HG03571 (cell line): ENCODE measurements around the gene EIF4G1.
A peak's percentile ranks its signal among the peaks of the same experiment; 100 is the strongest.
"Not testable (repeated sequence)": the region's sequence is repeated elsewhere in the genome, so short reads cannot be mapped to it uniquely, and the experiment has no call there.

ENCODE experiments used
- ATAC-seq: cut with Tn5 transposase; IDR thresholded peaks from one replicate; pipeline ENCODE4 v1.9.1; 2021; ENCODE audit not compliant: unreplicated experiment

The EIF4G1 gene

DNA sequence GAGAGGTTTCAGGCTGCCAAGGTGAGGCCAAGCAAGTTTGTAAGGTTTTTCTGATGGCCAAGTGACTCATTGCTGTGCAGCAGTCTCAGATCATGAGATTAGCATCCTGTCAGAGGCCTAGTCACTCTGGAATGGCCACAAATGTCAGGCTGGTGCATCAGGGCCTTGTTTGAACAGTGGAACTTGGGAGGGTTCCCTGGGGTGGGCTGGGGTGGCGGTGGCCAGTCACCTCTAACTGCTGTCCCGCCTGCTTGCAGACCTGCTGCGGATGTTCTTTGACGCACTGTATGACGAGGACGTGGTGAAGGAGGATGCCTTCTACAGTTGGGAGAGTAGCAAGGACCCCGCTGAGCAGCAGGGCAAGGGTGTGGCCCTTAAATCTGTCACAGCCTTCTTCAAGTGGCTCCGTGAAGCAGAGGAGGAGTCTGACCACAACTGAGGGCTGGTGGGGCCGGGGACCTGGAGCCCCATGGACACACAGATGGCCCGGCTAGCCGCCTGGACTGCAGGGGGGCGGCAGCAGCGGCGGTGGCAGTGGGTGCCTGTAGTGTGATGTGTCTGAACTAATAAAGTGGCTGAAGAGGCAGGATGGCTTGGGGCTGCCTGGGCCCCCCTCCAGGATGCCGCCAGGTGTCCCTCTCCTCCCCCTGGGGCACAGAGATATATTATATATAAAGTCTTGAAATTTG lies 20.2 kb downstream of the EIF4G1 start:
- ATAC-seq = no peak

DNA sequence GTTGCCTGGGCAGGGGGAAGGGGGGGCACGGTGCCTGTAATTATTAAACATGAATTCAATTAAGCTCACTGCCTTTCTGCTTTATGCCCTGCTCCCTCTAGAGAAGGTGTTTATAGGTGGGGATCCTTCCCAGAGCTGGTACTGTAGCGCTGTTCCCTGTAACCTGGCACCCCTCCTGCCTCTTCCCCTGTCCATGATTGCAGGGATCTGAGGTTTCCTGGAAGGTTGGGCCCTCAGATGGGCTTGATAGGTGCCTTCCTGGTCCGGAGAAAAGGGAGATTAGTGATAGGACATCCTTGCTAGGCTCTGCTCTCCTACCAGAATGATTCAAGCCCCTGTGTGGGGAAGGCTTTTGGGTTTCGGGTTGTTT lies 20.9 kb downstream of the EIF4G1 start:
- ATAC-seq = no peak

DNA sequence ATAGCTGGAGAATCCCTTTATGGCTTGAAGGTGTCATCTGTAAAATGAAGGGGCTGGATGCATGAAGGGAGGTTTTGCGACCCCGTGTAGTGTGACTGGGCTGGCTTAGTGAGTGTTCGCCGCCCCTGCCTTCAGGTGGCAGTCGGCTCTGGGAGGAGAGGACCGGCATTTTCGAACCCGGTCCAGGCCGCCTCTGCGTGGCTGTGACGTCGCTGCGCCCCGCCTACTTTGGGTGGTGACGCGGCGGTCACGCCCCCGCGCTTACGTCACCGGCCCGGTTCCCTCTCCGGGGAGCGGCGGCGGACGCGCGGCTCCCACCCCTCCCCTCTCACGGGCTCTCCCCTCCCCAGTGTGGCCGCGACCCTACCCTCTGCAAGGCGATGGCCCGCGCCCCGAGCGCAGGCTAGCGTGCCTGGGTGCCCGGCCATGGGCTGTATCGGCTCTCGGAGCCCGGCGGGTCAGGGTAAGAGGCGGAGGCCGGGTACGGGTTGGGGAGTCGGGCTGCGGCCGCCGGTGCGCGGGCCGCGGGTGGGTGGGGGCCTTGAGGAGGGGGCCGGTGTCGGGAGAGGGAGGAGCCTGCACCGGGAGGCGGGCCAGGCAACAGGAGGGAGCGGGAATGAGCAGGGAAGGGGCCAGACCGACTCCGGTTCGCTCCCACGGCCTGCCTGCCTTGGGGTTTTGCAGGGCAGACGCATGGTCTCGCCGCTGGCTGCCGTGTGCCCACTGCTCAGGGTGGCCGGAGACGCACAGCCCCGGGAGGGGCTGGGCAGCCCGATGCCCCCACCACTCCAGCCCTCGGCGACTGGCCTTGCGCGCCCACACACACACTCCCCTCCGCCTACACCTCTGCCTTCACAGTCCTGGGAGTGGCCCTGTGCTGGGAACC lies 21.5 kb downstream of the EIF4G1 start:
- ATAC-seq = peak; percentile 66

DNA sequence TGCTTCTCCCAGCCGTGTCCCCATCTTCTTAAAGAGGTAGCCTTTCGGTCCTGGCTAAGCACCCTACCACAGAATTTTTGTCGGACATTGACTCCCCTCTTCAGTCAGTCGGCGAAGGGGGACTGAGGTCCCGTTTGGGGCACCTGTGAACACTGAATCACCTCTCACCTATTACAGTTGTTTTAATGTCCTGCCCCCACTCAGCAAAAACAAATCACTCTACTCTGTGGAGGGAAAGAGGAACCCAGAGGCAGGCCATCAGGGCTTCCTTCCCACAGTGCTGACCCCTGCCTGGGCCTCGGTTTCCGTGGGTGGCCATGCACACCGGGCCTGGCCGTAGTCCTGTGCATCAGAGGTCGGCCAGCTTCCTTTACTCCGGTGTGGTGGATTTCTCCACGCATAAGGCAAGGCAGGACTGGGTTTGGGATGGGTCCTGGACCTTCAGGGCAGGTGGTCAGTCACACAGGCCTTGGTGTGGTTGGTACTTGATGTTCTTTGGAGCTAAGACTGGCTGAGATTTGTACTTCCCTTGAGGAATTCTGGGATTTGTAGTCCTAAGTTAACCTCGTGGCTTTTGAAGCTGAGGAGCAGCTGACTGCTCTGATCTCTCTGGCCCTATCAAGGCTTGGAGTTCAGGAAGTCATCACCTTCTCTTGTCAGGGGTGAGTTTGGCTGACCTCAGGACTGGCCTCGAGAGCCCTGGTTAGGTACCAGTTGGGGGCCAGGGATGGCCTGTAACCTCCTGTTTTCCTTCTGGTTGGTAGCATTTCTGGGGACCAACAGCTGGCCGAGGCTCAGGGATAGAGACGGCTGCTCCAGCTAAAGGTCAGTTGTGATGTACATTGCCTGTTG lies 22.4 kb downstream of the EIF4G1 start:
- ATAC-seq = no peak

DNA sequence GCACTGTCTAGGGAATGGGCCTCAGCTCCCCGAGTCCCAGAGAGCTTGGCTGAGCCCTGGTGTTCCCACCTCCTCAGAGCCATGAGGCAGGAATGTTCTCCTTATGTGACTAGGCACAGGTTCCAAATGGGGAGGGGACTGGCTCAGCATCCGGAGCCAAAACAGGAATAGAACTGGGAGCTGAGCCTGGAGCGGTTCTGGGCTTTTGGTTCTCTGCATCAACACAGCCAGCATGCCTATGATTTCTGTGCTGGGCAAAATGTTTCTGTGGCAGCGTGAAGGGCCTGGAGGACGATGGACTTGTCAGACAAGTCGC lies 23.0 kb downstream of the EIF4G1 start, which contains the start of gene FAM131A:
TSS of gene FAM131A (plus strand) at position 202 of the 316 bp plus-strand sequence. CDS start at position 233, 31 bp downstream.
- ATAC-seq = no peak

DNA sequence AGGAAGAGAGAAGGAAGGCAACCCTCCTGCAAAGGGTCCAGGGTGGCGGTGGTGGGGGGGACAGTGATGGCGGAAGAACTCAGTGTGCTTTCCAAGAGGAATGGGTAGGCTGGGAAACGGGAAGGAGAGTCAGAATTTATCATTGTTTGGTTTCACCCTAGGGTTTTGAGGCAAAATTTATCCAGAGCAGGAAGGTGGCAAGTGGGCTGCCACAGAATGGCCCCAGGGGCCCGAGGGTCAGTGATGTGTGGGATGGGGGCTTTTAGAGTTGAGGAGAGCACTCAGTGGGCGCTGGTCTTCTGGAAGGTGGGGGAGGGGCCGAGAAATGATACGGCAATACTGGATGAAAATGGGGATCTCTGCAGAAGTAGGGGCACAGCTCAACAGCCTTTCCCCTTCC lies 23.6 kb downstream of the EIF4G1 start:
- no peak for ATAC-seq

DNA sequence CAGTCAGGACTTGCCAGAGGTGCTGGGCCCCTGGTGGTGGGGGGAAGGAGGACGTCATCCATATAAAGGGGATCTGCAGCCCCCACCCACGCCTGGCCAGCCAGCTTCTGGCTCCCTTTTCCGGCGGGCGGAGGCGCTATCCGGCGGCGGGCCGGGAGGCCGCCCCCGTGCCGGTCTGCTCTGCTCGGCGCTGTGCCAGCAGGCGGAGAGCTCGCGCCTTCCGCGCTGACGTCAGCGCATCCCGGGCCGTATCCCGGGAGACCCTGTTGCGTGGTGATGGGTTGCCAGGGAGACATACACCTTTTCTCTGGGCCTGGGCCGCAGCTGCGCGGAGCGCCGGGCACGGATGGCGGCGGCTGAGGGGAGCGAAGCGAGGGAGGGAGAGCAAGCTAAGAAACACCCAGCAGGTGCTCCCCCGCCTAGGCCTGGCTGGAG lies 24.1 kb downstream of the EIF4G1 start:
- ATAC-seq = no peak

DNA sequence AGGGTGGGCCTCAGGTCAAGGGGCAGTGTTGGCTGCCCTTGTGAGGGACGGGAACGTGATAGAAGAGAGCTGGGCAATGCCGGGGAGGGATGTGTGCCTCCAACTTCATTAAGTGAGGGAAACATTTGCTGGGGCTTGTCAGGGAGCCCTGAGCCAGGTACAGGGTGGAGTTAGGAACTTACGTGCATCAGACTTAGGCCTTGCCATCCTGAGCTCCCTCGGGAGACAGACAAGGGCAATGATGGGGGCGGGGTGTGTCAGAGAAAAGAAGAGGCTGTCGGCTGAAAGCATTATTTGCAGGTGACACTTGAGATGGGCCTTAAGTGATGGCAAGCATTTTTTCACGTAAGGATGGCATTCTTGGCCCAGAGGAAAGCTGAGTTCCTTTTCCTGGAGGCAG lies 24.6 kb downstream of the EIF4G1 start:
- ATAC-seq = no peak

DNA sequence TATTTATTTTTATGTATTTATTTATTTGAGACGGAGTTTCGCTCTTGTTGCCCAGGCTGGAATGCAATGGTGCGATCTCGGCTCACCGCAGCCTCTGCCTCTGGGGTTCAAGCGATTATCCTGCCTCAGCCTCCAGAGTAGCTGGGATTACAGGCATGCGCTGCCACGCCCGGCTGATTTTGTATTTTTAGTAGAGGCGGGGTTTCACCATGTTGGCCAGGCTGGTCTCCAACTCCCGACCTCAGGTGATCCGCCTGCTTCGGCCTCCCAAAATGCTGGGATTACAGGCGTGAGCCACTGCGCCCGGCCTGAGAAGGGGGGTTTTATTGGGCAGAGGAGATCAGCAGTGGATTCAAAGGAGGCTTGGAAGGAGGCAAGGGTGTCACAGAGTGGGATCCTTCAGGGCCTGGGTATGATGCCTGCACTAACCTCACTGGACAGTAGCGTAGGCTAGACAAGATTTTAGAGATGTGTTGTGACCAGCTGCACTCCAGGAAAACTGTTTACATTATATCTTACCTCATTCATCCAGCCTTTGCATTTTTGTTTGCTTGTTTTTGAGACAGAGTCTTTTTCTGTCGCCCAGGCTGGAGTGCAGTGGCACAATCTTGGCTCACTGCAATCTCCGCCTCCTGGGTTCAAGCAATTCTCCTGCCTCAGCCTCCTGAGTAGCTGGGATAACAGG lies 25.2 kb downstream of the EIF4G1 start:
- not testable (repeated sequence) for ATAC-seq

DNA sequence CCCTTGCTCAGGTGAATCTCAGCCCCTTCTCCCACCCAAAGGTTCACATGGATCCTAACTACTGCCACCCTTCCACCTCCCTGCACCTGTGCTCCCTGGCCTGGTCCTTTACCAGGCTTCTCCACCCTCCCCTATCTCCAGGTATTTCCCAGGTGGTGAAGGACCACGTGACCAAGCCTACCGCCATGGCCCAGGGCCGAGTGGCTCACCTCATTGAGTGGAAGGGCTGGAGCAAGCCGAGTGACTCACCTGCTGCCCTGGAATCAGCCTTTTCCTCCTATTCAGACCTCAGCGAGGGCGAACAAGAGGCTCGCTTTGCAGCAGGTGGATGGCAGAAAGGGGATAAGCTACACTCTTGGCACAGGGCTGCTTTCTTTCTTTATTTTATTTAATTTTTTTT lies 27.5 kb downstream of the EIF4G1 start:
- no peak for ATAC-seq

DNA sequence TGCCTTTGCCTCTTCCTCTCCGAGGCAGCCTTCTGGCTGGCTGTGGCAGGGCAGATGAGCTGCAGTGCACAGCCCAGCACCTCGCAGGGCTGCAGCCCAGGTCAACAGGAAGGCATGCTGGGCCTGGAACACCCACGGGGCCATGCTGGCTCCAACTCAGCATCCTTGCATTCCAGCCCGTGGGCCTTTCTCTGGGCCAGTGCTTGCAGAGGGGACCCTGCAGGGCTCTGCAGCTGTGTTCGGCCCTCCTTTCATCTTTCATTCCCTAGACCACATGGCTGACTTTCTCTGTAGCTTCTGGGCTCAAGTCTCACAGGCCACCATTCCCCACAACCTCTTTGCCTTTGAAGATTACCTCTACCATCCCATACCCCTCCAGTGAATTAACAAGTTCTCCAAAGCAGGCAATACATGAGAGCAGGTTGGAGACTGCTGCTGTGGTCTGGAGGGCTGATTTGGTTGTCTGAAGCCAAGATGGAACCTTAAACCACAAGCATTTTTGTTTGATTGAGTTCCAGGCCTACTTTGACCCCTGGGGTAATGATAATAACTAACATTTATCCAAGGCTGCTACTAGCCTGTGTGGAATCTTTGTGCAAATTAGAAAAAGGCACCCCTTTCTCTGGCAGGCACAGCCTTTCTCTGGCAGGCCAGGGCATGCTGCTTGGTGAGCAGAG lies 28.9 kb downstream of the EIF4G1 start:
- no peak for ATAC-seq

DNA sequence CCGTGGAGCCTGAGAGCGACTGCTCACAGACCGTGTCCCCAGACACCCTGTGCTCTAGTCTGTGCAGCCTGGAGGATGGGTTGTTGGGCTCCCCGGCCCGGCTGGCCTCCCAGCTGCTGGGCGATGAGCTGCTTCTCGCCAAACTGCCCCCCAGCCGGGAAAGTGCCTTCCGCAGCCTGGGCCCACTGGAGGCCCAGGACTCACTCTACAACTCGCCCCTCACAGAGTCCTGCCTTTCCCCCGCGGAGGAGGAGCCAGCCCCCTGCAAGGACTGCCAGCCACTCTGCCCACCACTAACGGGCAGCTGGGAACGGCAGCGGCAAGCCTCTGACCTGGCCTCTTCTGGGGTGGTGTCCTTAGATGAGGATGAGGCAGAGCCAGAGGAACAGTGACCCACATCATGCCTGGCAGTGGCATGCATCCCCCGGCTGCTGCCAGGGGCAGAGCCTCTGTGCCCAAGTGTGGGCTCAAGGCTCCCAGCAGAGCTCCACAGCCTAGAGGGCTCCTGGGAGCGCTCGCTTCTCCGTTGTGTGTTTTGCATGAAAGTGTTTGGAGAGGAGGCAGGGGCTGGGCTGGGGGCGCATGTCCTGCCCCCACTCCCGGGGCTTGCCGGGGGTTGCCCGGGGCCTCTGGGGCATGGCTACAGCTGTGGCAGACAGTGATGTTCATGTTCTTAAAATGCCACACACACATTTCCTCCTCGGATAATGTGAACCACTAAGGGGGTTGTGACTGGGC lies 30.3 kb downstream of the EIF4G1 start:
- ATAC-seq = no peak

DNA sequence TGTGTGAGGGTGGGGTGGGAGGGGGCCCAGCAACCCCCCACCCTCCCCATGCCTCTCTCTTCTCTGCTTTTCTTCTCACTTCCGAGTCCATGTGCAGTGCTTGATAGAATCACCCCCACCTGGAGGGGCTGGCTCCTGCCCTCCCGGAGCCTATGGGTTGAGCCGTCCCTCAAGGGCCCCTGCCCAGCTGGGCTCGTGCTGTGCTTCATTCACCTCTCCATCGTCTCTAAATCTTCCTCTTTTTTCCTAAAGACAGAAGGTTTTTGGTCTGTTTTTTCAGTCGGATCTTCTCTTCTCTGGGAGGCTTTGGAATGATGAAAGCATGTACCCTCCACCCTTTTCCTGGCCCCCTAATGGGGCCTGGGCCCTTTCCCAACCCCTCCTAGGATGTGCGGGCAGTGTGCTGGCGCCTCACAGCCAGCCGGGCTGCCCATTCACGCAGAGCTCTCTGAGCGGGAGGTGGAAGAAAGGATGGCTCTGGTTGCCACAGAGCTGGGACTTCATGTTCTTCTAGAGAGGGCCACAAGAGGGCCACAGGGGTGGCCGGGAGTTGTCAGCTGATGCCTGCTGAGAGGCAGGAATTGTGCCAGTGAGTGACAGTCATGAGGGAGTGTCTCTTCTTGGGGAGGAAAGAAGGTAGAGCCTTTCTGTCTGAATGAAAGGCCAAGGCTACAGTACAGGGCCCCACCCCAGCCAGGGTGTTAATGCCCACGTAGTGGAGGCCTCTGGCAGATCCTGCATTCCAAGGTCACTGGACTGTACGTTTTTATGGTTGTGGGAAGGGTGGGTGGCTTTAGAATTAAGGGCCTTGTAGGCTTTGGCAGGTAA lies 31.1 kb downstream of the EIF4G1 start:
- no peak for ATAC-seq

DNA sequence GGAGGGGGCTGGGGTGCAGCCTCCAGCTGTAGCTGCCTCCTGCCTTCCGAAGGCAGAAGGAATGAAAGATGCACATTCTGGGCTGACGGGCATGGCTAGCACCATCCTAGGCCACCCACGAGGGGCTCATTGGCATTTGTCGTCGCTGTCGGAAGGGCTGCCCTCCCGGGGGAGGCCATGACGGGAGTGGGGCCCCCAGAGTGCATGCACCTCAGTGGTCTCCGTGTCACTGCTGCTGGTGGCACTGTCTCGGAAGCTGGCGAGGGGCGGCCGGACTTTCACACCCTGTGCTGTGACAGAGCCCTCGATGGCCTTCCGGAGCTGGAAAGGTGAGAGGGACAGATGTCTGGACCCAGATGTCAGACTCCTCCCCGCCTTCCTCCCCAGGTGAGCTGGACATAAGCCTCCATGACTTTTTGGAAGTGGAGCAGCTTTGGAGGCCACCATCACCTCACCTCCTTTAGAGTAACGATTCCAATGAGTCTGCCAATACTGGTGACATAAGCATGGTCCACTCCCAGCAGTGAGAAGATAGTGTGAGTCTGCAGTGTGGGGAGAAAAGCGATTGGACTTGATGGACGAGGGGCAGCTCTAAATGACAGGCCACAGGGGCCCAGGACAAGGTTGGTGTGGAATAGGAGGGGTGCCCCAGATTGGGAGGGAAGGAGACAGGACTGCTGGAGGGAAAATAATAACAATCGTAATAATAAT lies 32.2 kb downstream of the EIF4G1 start:
- ATAC-seq = no peak

DNA sequence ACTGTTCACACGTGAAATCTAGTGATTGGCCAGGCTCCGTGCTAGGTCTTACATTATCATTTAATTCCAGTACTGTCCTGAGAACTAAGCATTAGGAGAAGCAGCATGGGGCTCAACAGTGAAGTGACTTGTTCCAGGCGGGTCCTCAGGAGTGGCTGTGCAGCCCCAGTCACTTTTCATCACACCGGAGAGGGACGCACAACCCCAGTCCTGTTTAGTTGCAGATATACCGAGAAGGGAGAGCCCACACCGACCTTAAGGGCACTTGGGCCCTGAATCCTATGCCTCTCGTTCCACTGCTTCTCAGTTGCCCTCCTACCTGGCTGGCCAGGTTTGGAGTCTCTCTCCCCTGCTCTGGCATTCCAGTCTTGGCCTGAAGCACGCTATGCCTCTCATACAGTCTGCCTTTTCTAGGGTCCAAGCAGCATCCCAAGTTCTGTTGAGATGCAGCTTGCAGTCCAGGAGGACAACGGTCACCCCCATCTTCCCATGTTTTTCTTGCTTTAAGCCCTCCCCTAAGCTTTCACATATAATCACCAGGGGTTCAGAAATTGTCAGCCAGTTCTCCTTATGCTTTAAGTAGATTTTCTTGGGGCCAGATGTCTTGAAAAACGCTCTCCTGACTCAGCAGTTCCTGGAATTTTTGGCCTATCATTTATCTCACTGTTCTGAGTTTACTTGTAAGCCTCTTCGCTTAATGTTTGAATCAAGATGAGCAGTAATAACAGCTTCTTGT lies 33.1 kb downstream of the EIF4G1 start:
- no peak for ATAC-seq

DNA sequence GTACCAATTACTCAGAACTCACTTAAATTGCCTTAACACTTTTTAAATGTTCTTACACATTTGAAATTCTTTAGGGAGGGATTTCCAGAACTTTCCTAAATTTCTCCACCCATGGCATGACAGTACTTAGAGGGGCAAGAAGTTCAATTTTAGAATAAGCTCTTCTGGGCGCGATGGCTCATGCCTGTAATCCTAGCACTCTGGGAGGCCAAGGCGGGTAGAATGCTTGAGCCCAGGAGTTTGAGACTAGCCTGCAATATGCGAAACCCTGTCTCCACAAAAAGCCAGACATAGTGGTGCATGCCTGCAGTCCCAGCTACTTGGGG lies 33.6 kb downstream of the EIF4G1 start:
- ATAC-seq = no peak

DNA sequence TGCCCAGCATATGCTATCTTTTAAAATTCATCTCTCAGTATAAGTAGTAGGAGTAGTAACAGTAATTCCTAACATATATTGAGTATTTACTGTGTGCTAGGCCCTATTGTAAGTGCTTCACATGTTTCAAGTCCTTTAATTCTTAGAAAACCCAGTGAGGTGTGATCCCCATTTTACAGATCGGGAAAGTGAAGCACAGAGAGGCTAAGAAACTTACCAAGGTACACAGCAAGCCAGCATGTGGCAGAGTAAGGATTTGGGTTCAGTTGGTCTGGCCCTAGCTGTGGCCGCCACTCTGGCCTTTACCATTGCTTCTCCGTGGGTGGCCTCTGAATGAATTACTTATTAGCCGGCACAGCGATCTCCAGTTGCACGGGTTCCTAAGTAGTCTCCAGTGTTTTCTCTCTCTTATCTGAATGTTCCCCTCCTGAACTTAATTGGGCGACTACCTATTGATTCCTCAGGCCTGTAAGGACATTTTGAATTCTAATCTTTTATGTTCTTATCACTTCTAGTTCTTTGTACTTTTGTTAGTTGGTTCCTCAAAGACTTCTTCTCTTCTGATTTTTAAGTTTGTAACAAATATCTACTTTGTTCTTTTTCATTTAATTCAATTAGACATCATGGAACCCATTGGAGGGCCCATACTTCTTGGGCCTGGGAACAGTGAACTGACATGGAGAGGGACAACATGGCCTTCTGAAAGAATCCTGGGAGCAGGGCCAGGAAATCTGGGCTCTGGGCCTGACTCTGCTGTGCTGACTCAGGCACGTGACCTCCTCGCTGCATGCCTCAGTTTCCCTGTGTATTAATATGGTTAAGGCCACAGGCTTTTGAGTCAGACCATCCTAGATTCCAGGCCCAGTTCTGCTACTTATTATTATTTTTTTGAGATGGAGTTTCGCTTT lies 35.4 kb downstream of the EIF4G1 start:
- ATAC-seq = no peak
